ENCODE measurements around the gene SMS. TPM values are rescaled to one million over a fixed set of nuclear protein-coding genes. Genes with fewer than 3 reads are reported as not detected.

Gene SMS
- total RNA-seq, 2 donors from 2014 or later, result 15.6 to 19.6 TPM

GRCh38 chrX:22039541-22039940 lies 99.0 kb downstream of the SMS start:
- no peak overlapping the region for H3K27ac Mint-ChIP-seq
- H3K9me3 ChIP-seq (ENCODE audit: control insufficient read depth, low read length, poor library complexity, severe bottlenecking), result no peaks in the 10 kb centered on the region
- peaks cover 3% of the 10 kb centered on the region for H3K4me1 Mint-ChIP-seq
- no peak for DNase-seq
- H3K27me3 Mint-ChIP-seq, result no peaks in the 10 kb centered on the region
- H3K4me3 Mint-ChIP-seq, result no peak overlapping the region
- ATAC-seq, result no peak
- no peaks in the 10 kb centered on the region for H3K36me3 Mint-ChIP-seq (ENCODE audit: low read depth)

- Mint-ChIP-seq H3K27ac (no peak overlapping the region), H3K36me3 (ENCODE audit: low read depth) (no peaks in the 10 kb centered on the region), H3K4me1 (peaks cover 3% of the 10 kb centered on the region), H3K4me3 (no peak overlapping the region), H3K27me3 (no peaks in the 10 kb centered on the region)
- no peak for ATAC-seq
- no peak for DNase-seq
- H3K9me3 ChIP-seq (ENCODE audit: control insufficient read depth, low read length, poor library complexity, severe bottlenecking), result no peaks in the 10 kb centered on the region
These were observed 99.7 kb downstream of the SMS start for GRCh38 chrX:22040184-22040583.

- ATAC-seq, result no peak
- H3K27ac Mint-ChIP-seq, result no peak overlapping the region
These were observed 101.5 kb downstream of the SMS start for GRCh38 chrX:22041907-22042530.

GRCh38 chrX:22043872-22044271 lies 103.4 kb downstream of the SMS start:
- Mint-ChIP-seq H3K4me3 (no peak overlapping the region), H3K27me3 (no peaks in the 10 kb centered on the region), H3K4me1 (peaks cover 3% of the 10 kb centered on the region), H3K27ac (no peak overlapping the region), H3K36me3 (ENCODE audit: low read depth) (no peaks in the 10 kb centered on the region)
- no peak for ATAC-seq
- DNase-seq, result no peak
- no peaks in the 10 kb centered on the region for H3K9me3 ChIP-seq (ENCODE audit: control insufficient read depth, low read length, poor library complexity, severe bottlenecking)

More at GRCh38 chrX:22041907-22042530, 101.5 kb downstream of the SMS start:
- Mint-ChIP-seq H3K36me3 (ENCODE audit: low read depth) (no peaks in the 10 kb centered on the region), H3K4me1 (peaks cover 3% of the 10 kb centered on the region), H3K27me3 (no peaks in the 10 kb centered on the region), H3K4me3 (no peak overlapping the region)
- H3K9me3 ChIP-seq (ENCODE audit: control insufficient read depth, low read length, poor library complexity, severe bottlenecking), result no peaks in the 10 kb centered on the region
- DNase-seq, result no peak

Other genes with a start within 250 kb of the SMS start
- gene SMPX, start 182.6 kb upstream of the SMS start, total RNA-seq, result not detected
- 1 to 10 TPM; 4.1 to 4.3 TPM for gene MBTPS2, start 101.1 kb upstream of the SMS start, total RNA-seq
- 1 to 10 TPM in 1 of 2 donors, under 1 TPM in 1; 0.68 to 1.0 TPM for gene YY2, start 84.7 kb upstream of the SMS start, total RNA-seq
- under 1 TPM; 0.32 to 0.91 TPM for gene PHEX, start 91.6 kb downstream of the SMS start, total RNA-seq